Effector memory CD8-positive, alpha-beta T cell (primary cell): Measurements from ENCODE around the gene SPRR2B.
"Not testable (repeated sequence)": the region's sequence is repeated elsewhere in the genome, so short reads cannot be mapped to it uniquely, and the experiment has no call there.

Source experiments
- ATAC-seq: fragments of 150-1000 bp; cut with Tn5 transposase; replicated peaks from 2 replicates; pipeline ENCODE4 v1.10.0; 2021; ENCODE audit warnings: mild to moderate bottlenecking, moderate library complexity
- DNase-seq, 3 experiments: peaks; one replicate each; pipeline ENCODE4 v3.0.0; 2021
- H3K27ac Mint-ChIP-seq, 2 donors: one replicate each; pipeline ENCODE4 v1.8.0; 2022; ENCODE audit warnings: mild to moderate bottlenecking in 2 of 2, mixed read lengths in 2 of 2, moderate library complexity in 2 of 2
- H3K27me3 Mint-ChIP-seq, 2 donors: one replicate each; pipeline ENCODE4 v1.8.0; 2022; ENCODE audit warnings: mixed read lengths in 2 of 2
- H3K36me3 Mint-ChIP-seq: one replicate; pipeline ENCODE4 v1.8.0; 2022; ENCODE audit warnings: mild to moderate bottlenecking, moderate library complexity, mixed read lengths; ENCODE audit not compliant: insufficient read depth
- H3K4me1 Mint-ChIP-seq, 2 donors: one replicate each; pipeline ENCODE4 v1.8.0; 2022; ENCODE audit warnings: low read depth in 2 of 2, mixed read lengths in 2 of 2
- H3K4me3 Mint-ChIP-seq, 2 donors: one replicate each; pipeline ENCODE4 v1.8.0; 2022; ENCODE audit warnings: mild to moderate bottlenecking in 2 of 2, mixed read lengths in 2 of 2, moderate library complexity in 2 of 2
- H3K9me3 Mint-ChIP-seq, 2 donors: one replicate each; pipeline ENCODE4 v1.8.0; 2022; ENCODE audit warnings: mixed read lengths in 2 of 2
- total RNA-seq, 9 experiments: gene quantifications; one replicate each; lab custom pipeline; 2026; lab: John Stamatoyannopoulos, UW

The SPRR2B gene
- total RNA-seq, result 0 reads per million in 9 experiments

DNA sequence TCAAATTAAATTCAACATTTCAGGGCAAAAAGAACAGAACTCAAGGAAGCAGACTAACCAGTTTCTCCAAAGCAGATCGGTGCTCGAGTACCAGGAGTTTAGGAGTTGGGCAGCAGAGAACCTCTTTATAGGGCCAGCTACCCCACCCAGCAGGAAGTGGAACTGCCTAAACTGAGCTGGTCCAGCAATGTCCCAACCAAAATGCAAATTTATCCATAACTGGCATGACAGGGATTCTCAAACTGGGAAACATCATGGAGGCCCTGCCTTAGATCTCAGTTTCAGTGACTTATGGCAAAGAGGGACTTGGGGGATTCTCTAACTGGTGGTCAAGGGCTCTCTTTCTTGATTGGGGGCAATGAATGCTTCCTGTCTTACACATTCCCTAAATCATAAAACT is at the start of gene SPRR2B:
TSS of gene SPRR2B (minus strand) at position 101 of the 400 bp plus-strand sequence. CDS start 772 bp downstream, outside the sequence.
- Mint-ChIP-seq H3K36me3 (no peaks in the 10 kb centered on the region), H3K9me3 (no peaks in the 10 kb centered on the region), H3K4me1 (no peaks in the 10 kb centered on the region), H3K4me3 (no peak within 1 kb of the TSS), H3K27me3 (peaks cover 27 to 31% of the 10 kb centered on the region in 2 donors), H3K27ac (no peak within 1 kb of the TSS)
- ATAC-seq (no peak), DNase-seq (no peak)

DNA sequence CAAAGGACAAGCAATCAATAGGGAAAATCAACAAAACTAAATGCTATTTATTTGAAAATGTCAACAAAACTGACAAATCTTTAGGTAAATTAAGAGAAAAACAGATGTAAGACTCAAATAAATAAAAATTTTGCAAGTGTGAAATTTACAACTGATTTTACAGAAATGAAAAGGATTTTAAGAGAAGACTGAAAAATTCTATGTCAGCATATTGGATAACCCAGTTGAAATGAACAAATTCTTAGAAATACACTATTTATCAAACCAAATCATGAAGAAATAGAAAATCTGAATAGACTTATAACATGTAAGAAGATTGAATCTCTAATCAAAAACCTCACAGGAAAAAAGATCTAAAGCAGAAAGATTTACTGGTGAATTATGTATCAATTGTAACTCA is 49.5 kb upstream of the SPRR2B start:
- Mint-ChIP-seq H3K27ac (no peak overlapping the region), H3K36me3 (no peaks in the 10 kb centered on the region), H3K4me1 (no peaks in the 10 kb centered on the region), H3K27me3 (peaks cover 28 to 34% of the 10 kb centered on the region in 2 donors), H3K4me3 (no peak overlapping the region), H3K9me3 (peaks cover 4 to 8% of the 10 kb centered on the region in 2 donors)
- ATAC-seq (no peak), DNase-seq (no peak)

DNA sequence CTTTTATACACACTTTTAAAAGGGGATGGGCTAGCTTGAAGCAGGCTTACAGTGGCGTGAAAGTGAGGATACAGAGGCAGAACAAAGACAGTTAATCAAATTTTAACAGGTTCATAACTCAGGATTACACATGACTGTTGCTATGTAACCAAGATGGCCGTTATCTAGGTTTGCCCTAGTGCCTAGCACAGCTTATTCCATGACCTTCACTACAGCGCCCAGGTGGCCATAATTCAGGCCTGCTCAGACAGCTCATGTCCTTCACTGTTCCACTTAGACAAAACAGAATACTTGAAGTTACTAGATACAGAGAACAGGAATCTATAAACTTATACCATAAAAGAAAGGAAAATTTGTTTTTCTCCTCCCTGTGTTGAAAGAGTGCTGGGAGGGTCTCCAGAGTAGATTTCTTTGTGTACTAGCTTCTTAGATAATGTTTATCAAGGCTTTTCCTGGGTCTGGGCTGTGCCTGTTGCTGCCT is 48.1 kb upstream of the SPRR2B start:
- Mint-ChIP-seq H3K4me3 (no peak overlapping the region), H3K4me1 (no peaks in the 10 kb centered on the region), H3K9me3 (peaks cover 0 to 2% of the 10 kb centered on the region in 2 donors), H3K27me3 (peaks cover 33 to 48% of the 10 kb centered on the region in 2 donors), H3K36me3 (no peaks in the 10 kb centered on the region), H3K27ac (no peak overlapping the region)
- no peak for DNase-seq
- no peak for ATAC-seq

DNA sequence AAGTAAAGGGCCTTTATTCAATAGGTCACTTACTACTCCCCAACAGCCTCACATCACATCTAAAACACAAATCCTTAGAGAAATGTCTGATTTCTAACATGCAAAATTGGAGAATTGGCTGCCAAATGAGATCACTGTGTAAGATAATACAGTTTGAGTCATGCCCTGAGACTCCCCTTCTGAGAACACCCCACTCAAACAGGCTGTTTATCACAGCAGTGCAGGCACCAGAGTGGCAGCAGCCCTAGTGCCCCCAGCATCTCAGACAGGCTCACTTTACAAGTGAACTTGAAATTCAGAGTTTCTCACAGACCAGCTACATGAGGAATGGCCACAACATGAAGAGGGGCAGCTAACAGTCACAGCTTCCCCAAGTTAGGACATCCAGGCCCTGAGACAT is 43.9 kb upstream of the SPRR2B start:
- H3K9me3 Mint-ChIP-seq, H3K27ac Mint-ChIP-seq, DNase-seq, H3K36me3 Mint-ChIP-seq, H3K4me1 Mint-ChIP-seq, H3K4me3 Mint-ChIP-seq, ATAC-seq: not testable (repeated sequence)
- peaks cover 33 to 67% of the 10 kb centered on the region in 2 donors for H3K27me3 Mint-ChIP-seq

DNA sequence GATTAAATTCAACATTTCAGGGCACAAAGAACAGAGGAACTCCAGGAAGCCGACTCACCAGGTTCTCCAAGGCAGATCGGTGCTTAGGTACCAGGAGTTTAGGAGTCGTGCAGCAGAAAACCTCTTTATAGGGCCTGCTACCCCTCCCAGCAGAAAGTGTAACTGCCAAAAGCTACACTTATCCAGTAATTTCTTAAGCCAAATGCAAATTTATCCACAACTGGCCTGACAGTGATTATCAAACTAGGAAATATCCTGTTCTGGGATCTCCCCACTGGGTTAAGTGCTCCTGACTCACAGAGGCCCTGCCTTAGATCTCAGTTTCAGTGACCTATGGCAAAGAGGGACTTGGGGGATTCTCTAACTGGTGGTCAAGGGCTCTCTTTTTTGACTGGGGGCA is 42.0 kb upstream of the SPRR2B start, which contains the start of gene SPRR2F:
TSS of gene SPRR2F (minus strand) at position 101 of the 400 bp plus-strand sequence. CDS start 783 bp downstream, outside the sequence.
- Mint-ChIP-seq H3K27ac (no peak within 1 kb of the TSS), H3K4me1 (no peaks in the 10 kb centered on the region), H3K36me3 (no peaks in the 10 kb centered on the region), H3K9me3 (no peaks in the 10 kb centered on the region), H3K27me3 (peaks cover 25 to 56% of the 10 kb centered on the region in 2 donors), H3K4me3 (no peak within 1 kb of the TSS)
- ATAC-seq (no peak), DNase-seq (no peak)

DNA sequence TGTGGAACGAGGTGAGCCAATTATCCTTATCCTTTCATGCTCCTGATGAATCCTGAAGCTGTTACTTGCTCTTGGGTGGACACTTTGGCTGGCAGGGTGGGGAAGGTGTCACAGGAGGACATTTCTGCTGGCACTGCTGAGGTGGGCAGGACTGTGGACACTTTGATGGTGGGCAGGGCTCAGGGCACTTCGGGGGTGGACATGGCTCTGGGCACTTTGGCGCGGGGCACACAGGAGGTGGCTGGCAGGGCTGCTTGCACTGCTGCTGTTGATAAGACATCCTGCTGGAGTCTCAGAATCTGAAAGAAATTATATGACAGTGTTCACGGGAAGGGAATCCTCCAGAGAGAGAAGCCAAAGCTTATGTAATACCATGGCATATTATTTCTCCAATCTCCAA is 41.0 kb upstream of the SPRR2B start:
- not testable (repeated sequence) for H3K9me3 Mint-ChIP-seq, H3K4me1 Mint-ChIP-seq, H3K4me3 Mint-ChIP-seq, H3K36me3 Mint-ChIP-seq, H3K27ac Mint-ChIP-seq, DNase-seq, ATAC-seq
- peaks cover 29 to 56% of the 10 kb centered on the region in 2 donors for H3K27me3 Mint-ChIP-seq

DNA sequence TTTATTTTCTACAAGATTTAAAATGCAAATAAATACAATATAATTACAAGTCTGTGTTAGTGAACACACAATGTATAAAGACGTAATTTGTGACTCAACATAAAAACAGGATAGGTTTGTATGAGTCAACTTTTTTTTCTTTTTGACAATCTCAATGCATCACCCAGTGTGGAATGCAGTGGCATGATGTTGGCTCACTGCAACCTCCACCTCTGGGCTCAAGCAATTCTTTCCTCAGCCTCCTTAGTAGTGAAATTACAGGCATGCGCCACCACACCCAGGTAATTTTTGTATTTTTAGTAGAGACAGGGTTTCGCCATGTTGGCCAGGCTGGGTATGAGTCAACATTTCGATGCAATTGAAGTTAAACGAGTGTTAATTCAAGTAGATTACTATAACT is 28.8 kb upstream of the SPRR2B start:
- Mint-ChIP-seq H3K4me1 (no peaks in the 10 kb centered on the region), H3K4me3 (no peak overlapping the region), H3K9me3 (no peaks in the 10 kb centered on the region), H3K27me3 (peaks cover 31 to 57% of the 10 kb centered on the region in 2 donors), H3K27ac (no peak overlapping the region), H3K36me3 (no peaks in the 10 kb centered on the region)
- ATAC-seq (no peak), DNase-seq (no peak)

DNA sequence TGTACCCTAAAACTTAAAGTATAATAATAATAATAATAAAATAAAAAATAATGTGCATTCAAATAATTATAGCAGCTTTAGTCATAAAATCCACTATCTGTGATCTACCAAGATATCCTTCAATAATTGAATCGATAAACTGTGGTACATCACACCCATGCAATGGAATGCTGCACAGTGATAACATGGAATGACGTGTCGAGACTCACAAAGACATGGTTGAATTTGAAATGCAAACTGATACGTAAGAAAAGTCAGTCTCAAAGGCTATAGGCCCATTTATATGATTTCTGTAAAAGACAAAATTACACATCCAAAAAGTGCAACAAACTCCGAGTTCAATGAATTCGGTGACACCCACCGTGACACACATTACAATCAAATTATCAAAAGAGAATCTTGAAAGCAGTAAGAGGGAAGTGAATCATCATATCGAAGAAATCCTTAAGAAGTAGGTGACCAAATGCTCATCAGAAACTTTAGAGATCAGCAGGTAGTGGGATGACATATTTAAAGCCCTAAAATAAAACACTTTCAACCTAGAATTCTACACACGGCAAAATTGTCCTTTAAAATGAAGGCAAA is 28.1 kb upstream of the SPRR2B start:
- Mint-ChIP-seq H3K36me3 (no peaks in the 10 kb centered on the region), H3K9me3 (no peaks in the 10 kb centered on the region), H3K4me3 (no peak overlapping the region), H3K27ac (no peak overlapping the region), H3K4me1 (no peaks in the 10 kb centered on the region), H3K27me3 (peaks cover 31 to 59% of the 10 kb centered on the region in 2 donors)
- no peak for ATAC-seq
- DNase-seq, result no peak

DNA sequence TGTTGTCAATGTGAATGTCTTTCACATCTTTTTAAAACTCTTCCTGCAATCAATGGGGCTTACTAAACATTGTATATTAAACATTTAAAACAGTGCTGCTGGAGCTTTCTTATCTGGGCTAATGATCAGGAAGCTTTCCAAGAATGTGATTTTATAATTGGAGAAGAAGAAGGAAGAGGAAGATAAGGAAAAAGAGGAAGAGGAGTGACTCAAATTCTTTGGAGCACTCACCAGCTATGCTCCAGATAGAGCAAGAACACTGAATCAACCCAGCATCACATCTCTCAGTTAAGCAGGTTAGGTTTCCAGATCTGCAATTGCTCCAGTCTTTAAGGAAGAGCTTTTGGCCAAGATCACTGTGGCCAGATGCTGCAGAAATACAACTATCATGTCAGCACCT is 24.4 kb upstream of the SPRR2B start:
- H3K9me3 Mint-ChIP-seq, result no peaks in the 10 kb centered on the region
- peaks cover 36 to 40% of the 10 kb centered on the region in 2 donors for H3K27me3 Mint-ChIP-seq
- no peak overlapping the region for H3K4me3 Mint-ChIP-seq
- ATAC-seq (no peak), DNase-seq (no peak)
- H3K4me1 Mint-ChIP-seq, result no peaks in the 10 kb centered on the region
- no peaks in the 10 kb centered on the region for H3K36me3 Mint-ChIP-seq
- H3K27ac Mint-ChIP-seq, result no peak overlapping the region

DNA sequence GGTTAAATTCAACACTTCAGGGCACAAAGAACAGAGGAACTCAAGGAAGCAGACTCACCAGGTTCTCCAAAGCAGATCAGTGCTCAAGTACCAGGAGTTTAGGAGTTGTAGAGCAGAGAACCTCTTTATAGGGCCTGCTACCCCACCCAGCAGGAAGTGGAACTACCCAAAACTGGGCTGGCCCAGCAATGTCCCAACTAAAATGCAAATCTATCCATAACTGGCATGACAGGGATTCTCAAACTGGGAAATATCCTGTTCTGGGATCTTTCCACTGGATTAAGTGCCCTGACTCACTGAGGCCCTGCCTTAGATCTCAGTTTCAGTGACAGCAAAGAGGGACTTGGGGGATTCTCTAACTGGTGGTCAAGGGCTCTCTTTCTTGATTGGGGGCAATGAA is 23.0 kb upstream of the SPRR2B start, which contains the start of gene SPRR2E:
TSS of gene SPRR2E (minus strand) at position 101 of the 400 bp plus-strand sequence. CDS start 775 bp downstream, outside the sequence.
- no peaks in the 10 kb centered on the region for H3K36me3 Mint-ChIP-seq
- H3K9me3 Mint-ChIP-seq, result no peaks in the 10 kb centered on the region
- DNase-seq (no peak), ATAC-seq (no peak)
- H3K4me3 Mint-ChIP-seq, result no peak within 1 kb of the TSS
- H3K4me1 Mint-ChIP-seq, result no peaks in the 10 kb centered on the region
- no peak within 1 kb of the TSS for H3K27ac Mint-ChIP-seq
- H3K27me3 Mint-ChIP-seq, result peaks cover 38 to 39% of the 10 kb centered on the region in 2 donors

DNA sequence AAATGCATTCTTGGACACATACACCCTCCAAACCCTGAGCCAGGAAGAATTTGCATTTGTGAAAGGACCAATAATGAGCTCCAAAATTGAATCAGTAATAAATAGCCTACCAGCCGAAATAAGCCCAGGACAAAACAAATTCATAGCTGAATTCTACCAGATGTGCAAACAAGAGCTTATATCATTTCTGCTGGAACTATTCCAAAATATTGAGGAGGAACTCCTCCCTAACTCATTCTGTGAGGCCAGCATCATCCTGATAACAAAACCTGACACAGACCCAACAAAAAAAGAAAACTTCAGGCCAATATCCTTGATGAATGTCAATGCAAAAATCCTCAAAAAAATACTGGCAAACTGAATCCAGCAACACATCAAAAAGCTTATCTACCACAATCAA is 16.2 kb upstream of the SPRR2B start:
- ATAC-seq (no peak), DNase-seq (no peak)
- Mint-ChIP-seq H3K4me1 (no peaks in the 10 kb centered on the region), H3K27me3 (peaks cover 47 to 63% of the 10 kb centered on the region in 2 donors), H3K27ac (no peak overlapping the region), H3K4me3 (no peak overlapping the region), H3K9me3 (peaks cover 0 to 3% of the 10 kb centered on the region in 2 donors), H3K36me3 (no peaks in the 10 kb centered on the region)

DNA sequence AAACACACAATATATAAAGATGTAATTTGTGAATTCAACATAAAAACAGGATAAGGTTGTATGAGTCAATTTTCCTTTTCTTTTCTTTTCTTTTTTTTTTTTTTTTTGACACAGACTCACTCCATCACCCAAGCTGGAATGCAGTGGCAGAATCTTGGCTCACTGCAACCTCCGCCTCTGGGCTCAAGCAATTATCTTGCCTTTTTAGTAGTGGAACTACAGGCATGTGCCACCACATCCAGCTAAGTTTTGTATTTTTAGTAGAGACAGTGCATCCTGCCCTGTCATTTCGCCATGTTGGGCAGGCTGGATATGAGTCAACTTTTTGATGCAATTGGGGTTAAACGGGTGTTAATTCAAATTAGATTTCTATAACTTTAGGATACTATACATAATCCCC is 10.3 kb upstream of the SPRR2B start:
- Mint-ChIP-seq H3K4me1 (no peaks in the 10 kb centered on the region), H3K27ac (no peak overlapping the region), H3K9me3 (peaks cover 0 to 5% of the 10 kb centered on the region in 2 donors), H3K36me3 (no peaks in the 10 kb centered on the region), H3K27me3 (peaks cover 22 to 56% of the 10 kb centered on the region in 2 donors), H3K4me3 (no peak overlapping the region)
- no peak for ATAC-seq
- DNase-seq, result no peak

DNA sequence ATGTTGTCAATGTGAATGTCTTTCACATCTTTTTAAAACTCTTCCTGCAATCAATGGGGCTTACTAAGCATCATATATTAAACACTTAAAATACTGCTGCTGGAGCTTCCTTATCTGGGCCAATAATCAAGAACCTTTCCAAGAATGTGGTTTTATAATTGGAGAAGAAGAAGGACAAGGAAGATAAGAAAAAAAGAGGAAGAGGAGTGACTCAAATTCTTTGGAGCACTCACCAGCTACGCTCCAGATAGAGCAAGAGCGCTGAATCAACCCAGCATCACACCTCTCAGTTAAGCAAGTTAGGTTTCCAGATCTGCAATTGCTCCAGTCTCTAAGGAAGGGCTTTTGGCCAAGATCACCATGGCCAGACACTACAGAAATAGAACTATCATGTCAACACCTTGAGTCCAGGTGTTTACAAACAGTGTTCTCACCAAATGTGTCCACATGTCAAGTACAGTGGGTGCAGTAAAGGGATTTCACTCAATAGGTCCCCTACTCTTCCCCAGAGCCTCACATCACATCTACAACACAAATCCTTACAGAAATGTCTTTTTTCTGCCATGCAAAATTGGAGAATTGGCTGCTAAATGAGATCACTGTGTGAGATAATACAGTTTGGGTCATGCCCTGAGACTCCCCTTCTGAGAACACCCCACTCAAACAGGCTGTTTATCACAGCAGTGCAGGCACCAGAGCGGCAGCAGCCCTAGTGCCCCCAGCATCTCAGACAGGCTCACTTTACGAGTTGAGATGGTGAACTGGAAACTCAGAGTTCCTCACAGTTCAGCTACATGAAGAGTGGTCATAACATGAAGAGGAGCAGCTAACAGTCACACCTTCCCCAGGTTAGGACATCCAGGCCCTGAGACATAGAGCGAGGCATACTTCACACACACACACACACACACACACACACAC is 1.7 kb upstream of the SPRR2B start:
- no peaks in the 10 kb centered on the region for H3K36me3 Mint-ChIP-seq
- no peaks in the 10 kb centered on the region for H3K9me3 Mint-ChIP-seq
- no peak overlapping the region for H3K27ac Mint-ChIP-seq
- H3K27me3 Mint-ChIP-seq, result peaks cover 15% of the 10 kb centered on the region in 2 donors
- ATAC-seq, result no peak
- DNase-seq, result no peak
- H3K4me3 Mint-ChIP-seq, result no peak overlapping the region
- no peaks in the 10 kb centered on the region for H3K4me1 Mint-ChIP-seq
